Body of pancreas (tissue), 4 donors: ENCODE data around the gene ANKRD33B.

Experiments
- CTCF ChIP-seq, 7 experiments: fragments of 450-650 bp in 4 of 7; fragments of 200-600 bp in 3 of 7; sonication (generic) in 3 of 7; IDR thresholded peaks; one replicate each; pipeline ENCODE4 v1.5.1; 2016 to 2019; ENCODE audit warnings: antibody characterized with exemption in 7 of 7
- POLR2A ChIP-seq, 3 donors: fragments of 450-650 bp; IDR thresholded peaks; one replicate each; pipeline ENCODE4 v1.6.1; 2016; ENCODE audit warnings: antibody characterized with exemption in 3 of 3, mild to moderate bottlenecking in 2 of 3

- TF ChIP-seq CTCF (IDR thresholded peaks at IDR 0.05) (no peak), POLR2A (IDR thresholded peaks at IDR 0.05) (no peak)
Observed at GRCh38 chr5:10565785-10566542, 2.1 kb downstream of the ANKRD33B start.
